ENCODE results near the gene CHST9.
"Not testable (repeated sequence)": the region's sequence is repeated elsewhere in the genome, so short reads cannot be mapped to it uniquely, and the experiment has no call there.

The CHST9 gene

GRCh38 chr18:27163197-27163716, 21.9 kb downstream of the CHST9 start:
- not testable (repeated sequence) for H3K4me3 ChIP-seq (ENCODE audit: insufficient read depth in 1 of 2, low read depth in 1 of 2, low read length in 2 of 2); H3K27me3 ChIP-seq (ENCODE audit: control insufficient read depth in 1 of 2, insufficient read depth in 1 of 2, low read length in 2 of 2); DNase-seq; H2AFZ ChIP-seq (ENCODE audit: low read depth, low read length); H3K4me1 ChIP-seq (ENCODE audit: control insufficient read depth, insufficient read depth, low read depth, low read length); H3K36me3 ChIP-seq (ENCODE audit: control insufficient read depth in 1 of 2, insufficient read depth in 2 of 2, low read depth in 1 of 2, low read length in 2 of 2); H2BK15ac ChIP-seq (ENCODE audit: low read depth, poor library complexity, severe bottlenecking); H3K9me3 ChIP-seq (ENCODE audit: control insufficient read depth, low read length); H2BK120ac ChIP-seq (ENCODE audit: low read depth, low read length); H3K23ac ChIP-seq (ENCODE audit: low read length in 2 of 2); H3K18ac ChIP-seq (ENCODE audit: low read depth in 1 of 2, low read length in 2 of 2); H2BK5ac ChIP-seq (ENCODE audit: low read depth, low read length, poor library complexity, severe bottlenecking); H2AK5ac ChIP-seq (ENCODE audit: low read length, severe bottlenecking); H3K4me2 ChIP-seq (ENCODE audit: low read length, poor library complexity, severe bottlenecking); H3K14ac ChIP-seq (ENCODE audit: low read length in 2 of 2); H3K27ac ChIP-seq (ENCODE audit: low read length, poor library complexity, severe bottlenecking); H3K4ac ChIP-seq (ENCODE audit: low read depth in 1 of 2, low read length in 2 of 2); H3K79me1 ChIP-seq (replicated peaks; ENCODE audit: low read length, poor library complexity, severe bottlenecking); H4K8ac ChIP-seq (ENCODE audit: low read length); H2BK12ac ChIP-seq (ENCODE audit: low read length in 2 of 2); H3K9ac ChIP-seq (ENCODE audit: low read length); H4K91ac ChIP-seq (ENCODE audit: low read length)
- WGBS = 90% methylated on average over 12 of the region's 12 CpGs

GRCh38 chr18:27149240-27149639, 35.9 kb downstream of the CHST9 start:
- 65% methylated on average over 4 of the region's 5 CpGs for WGBS
- not testable (repeated sequence) for H3K23ac ChIP-seq (ENCODE audit: low read length in 2 of 2); H3K27ac ChIP-seq (ENCODE audit: low read length, poor library complexity, severe bottlenecking); H4K91ac ChIP-seq (ENCODE audit: low read length); H3K36me3 ChIP-seq (ENCODE audit: control insufficient read depth in 1 of 2, insufficient read depth in 2 of 2, low read depth in 1 of 2, low read length in 2 of 2); H3K4me3 ChIP-seq (ENCODE audit: insufficient read depth in 1 of 2, low read depth in 1 of 2, low read length in 2 of 2); H3K18ac ChIP-seq (ENCODE audit: low read depth in 1 of 2, low read length in 2 of 2); H3K9me3 ChIP-seq (ENCODE audit: control insufficient read depth, low read length); H3K9ac ChIP-seq (ENCODE audit: low read length); H2AK5ac ChIP-seq (ENCODE audit: low read length, severe bottlenecking); H4K8ac ChIP-seq (ENCODE audit: low read length); H3K4ac ChIP-seq (ENCODE audit: low read depth in 1 of 2, low read length in 2 of 2); H3K79me1 ChIP-seq (replicated peaks; ENCODE audit: low read length, poor library complexity, severe bottlenecking); H2BK120ac ChIP-seq (ENCODE audit: low read depth, low read length); H2AFZ ChIP-seq (ENCODE audit: low read depth, low read length); H2BK15ac ChIP-seq (ENCODE audit: low read depth, poor library complexity, severe bottlenecking); H3K27me3 ChIP-seq (ENCODE audit: control insufficient read depth in 1 of 2, insufficient read depth in 1 of 2, low read length in 2 of 2); H2BK5ac ChIP-seq (ENCODE audit: low read depth, low read length, poor library complexity, severe bottlenecking); H2BK12ac ChIP-seq (ENCODE audit: low read length in 2 of 2); H3K4me2 ChIP-seq (ENCODE audit: low read length, poor library complexity, severe bottlenecking); H3K14ac ChIP-seq (ENCODE audit: low read length in 2 of 2); H3K4me1 ChIP-seq (ENCODE audit: control insufficient read depth, insufficient read depth, low read depth, low read length); DNase-seq

GRCh38 chr18:27144672-27145071, 40.4 kb downstream of the CHST9 start:
- no peak for DNase-seq
- peaks cover 6% of the 10 kb centered on the region for H3K4me1 ChIP-seq (ENCODE audit: control insufficient read depth, insufficient read depth, low read depth, low read length)
- no peak overlapping the region for H4K91ac ChIP-seq (ENCODE audit: low read length)
- H3K23ac ChIP-seq (ENCODE audit: low read length in 2 of 2) = no peak overlapping the region
- H3K27me3 ChIP-seq (ENCODE audit: control insufficient read depth in 1 of 2, insufficient read depth in 1 of 2, low read length in 2 of 2) = no peaks in the 10 kb centered on the region
- no peak overlapping the region for H3K9ac ChIP-seq (ENCODE audit: low read length)
- no peak overlapping the region for H4K8ac ChIP-seq (ENCODE audit: low read length)
- H3K9me3 ChIP-seq (ENCODE audit: control insufficient read depth, low read length) = peaks cover 3% of the 10 kb centered on the region
- H3K36me3 ChIP-seq (ENCODE audit: control insufficient read depth in 1 of 2, insufficient read depth in 2 of 2, low read depth in 1 of 2, low read length in 2 of 2) = no peaks in the 10 kb centered on the region
- no peak overlapping the region for H2AFZ ChIP-seq (ENCODE audit: low read depth, low read length)
- 58% methylated on average over 1 of the region's 3 CpGs for WGBS
- H2BK12ac ChIP-seq (ENCODE audit: low read length in 2 of 2) = no peak overlapping the region
- H2BK120ac ChIP-seq (ENCODE audit: low read depth, low read length) = no peak overlapping the region
- no peaks in the 10 kb centered on the region for H3K79me1 ChIP-seq (replicated peaks; ENCODE audit: low read length, poor library complexity, severe bottlenecking)
- no peak overlapping the region for H3K4ac ChIP-seq (ENCODE audit: low read depth in 1 of 2, low read length in 2 of 2)
- H3K18ac ChIP-seq (ENCODE audit: low read depth in 1 of 2, low read length in 2 of 2) = no peak overlapping the region
- no peak overlapping the region for H2BK15ac ChIP-seq (ENCODE audit: low read depth, poor library complexity, severe bottlenecking)
- H2AK5ac ChIP-seq (ENCODE audit: low read length, severe bottlenecking) = no peak overlapping the region
- no peak overlapping the region for H3K14ac ChIP-seq (ENCODE audit: low read length in 2 of 2)
- no peak overlapping the region for H3K4me3 ChIP-seq (ENCODE audit: insufficient read depth in 1 of 2, low read depth in 1 of 2, low read length in 2 of 2)
- no peak overlapping the region for H3K4me2 ChIP-seq (ENCODE audit: low read length, poor library complexity, severe bottlenecking)
- no peak overlapping the region for H2BK5ac ChIP-seq (ENCODE audit: low read depth, low read length, poor library complexity, severe bottlenecking)
- H3K27ac ChIP-seq (ENCODE audit: low read length, poor library complexity, severe bottlenecking) = no peak overlapping the region

GRCh38 chr18:27143580-27144287, 41.4 kb downstream of the CHST9 start:
- no peak overlapping the region for H3K4ac ChIP-seq (ENCODE audit: low read depth in 1 of 2, low read length in 2 of 2)
- H3K27ac ChIP-seq (ENCODE audit: low read length, poor library complexity, severe bottlenecking) = no peak overlapping the region
- WGBS = 76% methylated on average over 6 of the region's 10 CpGs
- no peak overlapping the region for H2BK12ac ChIP-seq (ENCODE audit: low read length in 2 of 2)
- H3K27me3 ChIP-seq (ENCODE audit: control insufficient read depth in 1 of 2, insufficient read depth in 1 of 2, low read length in 2 of 2) = no peaks in the 10 kb centered on the region
- no peak overlapping the region for H3K9ac ChIP-seq (ENCODE audit: low read length)
- no peak overlapping the region for H3K4me2 ChIP-seq (ENCODE audit: low read length, poor library complexity, severe bottlenecking)
- H3K4me1 ChIP-seq (ENCODE audit: control insufficient read depth, insufficient read depth, low read depth, low read length) = peaks cover 6% of the 10 kb centered on the region
- no peak for DNase-seq
- no peak overlapping the region for H2AK5ac ChIP-seq (ENCODE audit: low read length, severe bottlenecking)
- H3K14ac ChIP-seq (ENCODE audit: low read length in 2 of 2) = no peak overlapping the region
- no peak overlapping the region for H2BK15ac ChIP-seq (ENCODE audit: low read depth, poor library complexity, severe bottlenecking)
- H2BK5ac ChIP-seq (ENCODE audit: low read depth, low read length, poor library complexity, severe bottlenecking) = no peak overlapping the region
- no peaks in the 10 kb centered on the region for H3K36me3 ChIP-seq (ENCODE audit: control insufficient read depth in 1 of 2, insufficient read depth in 2 of 2, low read depth in 1 of 2, low read length in 2 of 2)
- no peak overlapping the region for H2BK120ac ChIP-seq (ENCODE audit: low read depth, low read length)
- H3K18ac ChIP-seq (ENCODE audit: low read depth in 1 of 2, low read length in 2 of 2) = no peak overlapping the region
- H3K4me3 ChIP-seq (ENCODE audit: insufficient read depth in 1 of 2, low read depth in 1 of 2, low read length in 2 of 2) = no peak overlapping the region
- H2AFZ ChIP-seq (ENCODE audit: low read depth, low read length) = no peak overlapping the region
- no peak overlapping the region for H4K8ac ChIP-seq (ENCODE audit: low read length)
- no peak overlapping the region for H3K23ac ChIP-seq (ENCODE audit: low read length in 2 of 2)
- no peak overlapping the region for H4K91ac ChIP-seq (ENCODE audit: low read length)
- H3K79me1 ChIP-seq (replicated peaks; ENCODE audit: low read length, poor library complexity, severe bottlenecking) = no peaks in the 10 kb centered on the region
- no peaks in the 10 kb centered on the region for H3K9me3 ChIP-seq (ENCODE audit: control insufficient read depth, low read length)
